HG02678 (cell line): Measurements from ENCODE around the gene SH3BGR.

Experiments used
- ATAC-seq: cut with Tn5 transposase; IDR thresholded peaks from one replicate; pipeline ENCODE4 v1.9.1; 2021; ENCODE audit warnings: mild to moderate bottlenecking, moderate library complexity; ENCODE audit not compliant: unreplicated experiment

Gene SH3BGR

GRCh38 chr21:39511102-39511501 is 59.3 kb downstream of the SH3BGR start:
- no peak for ATAC-seq

GRCh38 chr21:39513735-39514134 is 62.0 kb downstream of the SH3BGR start:
- ATAC-seq: no peak

DNA sequence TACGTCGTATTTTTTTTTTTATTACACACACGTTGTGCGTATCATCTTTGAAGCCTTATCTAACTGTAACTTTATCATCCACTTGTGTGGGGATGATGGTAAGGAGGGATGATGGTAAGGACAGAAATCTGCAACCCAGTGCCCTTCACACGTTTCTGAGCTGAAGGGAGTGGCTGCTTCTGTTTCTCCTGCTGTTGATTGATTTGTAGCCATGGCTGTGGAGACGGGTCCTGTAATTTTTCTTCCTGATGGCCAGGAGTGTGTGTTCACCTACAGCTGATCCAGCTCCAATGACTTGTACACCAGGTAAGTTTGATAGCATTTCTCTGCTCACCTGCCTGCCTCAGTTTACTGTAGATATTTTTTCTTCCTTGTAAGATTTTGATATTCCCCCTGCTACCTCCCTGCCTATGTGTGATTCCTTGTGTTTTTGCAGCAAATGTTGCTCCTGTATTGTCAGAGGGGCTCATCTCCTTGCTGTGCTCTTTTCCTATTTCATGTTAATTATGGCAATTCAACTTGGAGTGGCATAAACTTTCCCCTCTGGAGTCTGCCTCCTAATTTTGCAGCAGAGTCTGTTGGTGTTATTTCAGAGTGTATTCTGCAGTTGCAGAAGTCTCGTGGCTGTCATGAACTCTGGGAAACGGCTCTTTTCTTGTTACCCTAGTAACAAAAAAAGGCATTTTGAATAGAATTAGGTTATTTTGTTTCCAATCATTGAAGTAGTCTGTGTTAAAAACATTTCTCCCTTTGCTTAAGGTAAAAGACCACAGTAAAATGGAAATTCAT is 64.1 kb downstream of the SH3BGR start:
- no peak for ATAC-seq

- ATAC-seq: peak; percentile 74
Measured at GRCh38 chr21:39518055-39518846, 66.5 kb downstream of the SH3BGR start.

DNA sequence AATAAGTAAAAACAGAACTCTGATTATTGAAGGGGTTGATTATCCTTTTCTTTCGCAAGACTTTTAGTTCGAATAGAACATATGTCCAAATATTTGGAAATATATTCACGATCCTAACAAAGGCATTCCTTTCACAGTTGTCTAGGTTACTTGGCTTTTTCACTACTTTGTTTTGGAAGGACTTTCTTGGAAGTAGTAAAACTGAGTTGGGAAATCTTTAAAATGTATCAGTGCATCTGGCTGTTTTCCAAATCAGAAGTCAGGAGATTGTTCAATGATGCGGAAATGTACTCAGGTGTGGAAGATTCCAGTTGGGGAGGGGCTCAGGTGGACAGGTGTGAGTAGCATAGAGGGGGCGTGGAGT is 67.1 kb downstream of the SH3BGR start:
- ATAC-seq: no peak

DNA sequence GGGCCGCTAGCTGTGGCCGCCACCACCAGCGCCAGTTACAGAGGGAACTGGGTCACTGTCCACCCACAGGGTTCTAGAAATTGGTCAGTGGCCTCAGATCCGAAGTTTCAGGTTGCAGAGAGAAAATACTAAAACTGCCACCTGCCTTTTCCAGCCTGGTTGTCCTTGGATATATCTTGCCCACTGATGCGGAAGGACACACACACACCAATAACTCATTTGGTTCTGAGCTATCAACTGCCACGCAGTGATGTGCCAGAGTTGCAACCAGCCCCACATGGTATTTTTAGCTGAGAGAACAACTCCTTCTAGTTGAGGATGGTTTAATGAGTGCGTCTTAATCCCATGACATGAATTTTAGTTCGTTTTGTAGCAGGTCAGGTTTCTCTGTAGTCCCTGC is 68.1 kb downstream of the SH3BGR start:
- no peak for ATAC-seq

DNA sequence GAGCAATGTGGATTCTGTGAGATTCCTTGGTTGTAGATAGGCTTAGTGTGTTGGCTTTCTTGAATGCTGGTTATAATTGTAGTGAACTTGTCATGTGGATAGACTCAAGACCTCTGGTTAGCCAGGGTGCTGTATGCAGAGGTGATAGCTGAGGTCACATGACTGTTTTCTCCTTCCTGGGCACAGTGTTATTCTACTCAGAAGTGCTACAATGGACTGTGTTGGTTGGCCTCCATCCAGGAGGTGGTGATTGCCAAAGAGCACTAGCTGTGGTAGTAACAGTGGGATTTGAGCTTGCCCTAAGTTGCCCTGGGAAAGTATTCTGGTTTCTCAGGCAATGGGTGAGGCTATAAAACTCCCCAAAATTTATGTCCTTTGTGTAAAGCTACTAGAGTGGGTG is 71.6 kb downstream of the SH3BGR start:
- ATAC-seq: no peak

DNA sequence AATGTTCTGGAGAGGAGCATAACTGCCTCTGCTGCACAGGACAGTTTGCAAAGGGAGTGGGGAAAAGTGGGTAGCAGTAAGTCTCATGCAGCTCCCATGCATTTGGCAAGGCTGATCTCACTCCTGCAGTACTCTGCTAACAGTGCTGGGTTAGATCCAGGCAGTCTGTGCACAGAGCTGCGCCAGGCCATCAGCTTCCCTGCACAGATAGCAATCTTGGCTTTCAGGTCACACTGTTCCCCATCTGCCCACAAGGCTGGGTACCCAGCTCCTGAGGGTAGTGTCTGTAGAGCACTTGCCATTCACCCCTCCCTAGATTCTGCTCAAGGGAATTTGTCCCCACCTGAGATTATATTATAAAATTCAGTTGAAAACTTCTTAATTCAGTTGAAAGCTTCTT is 72.1 kb downstream of the SH3BGR start:
- ATAC-seq: no peak

- ATAC-seq: no peak
Measured at GRCh38 chr21:39525129-39525528, 73.4 kb downstream of the SH3BGR start.

DNA sequence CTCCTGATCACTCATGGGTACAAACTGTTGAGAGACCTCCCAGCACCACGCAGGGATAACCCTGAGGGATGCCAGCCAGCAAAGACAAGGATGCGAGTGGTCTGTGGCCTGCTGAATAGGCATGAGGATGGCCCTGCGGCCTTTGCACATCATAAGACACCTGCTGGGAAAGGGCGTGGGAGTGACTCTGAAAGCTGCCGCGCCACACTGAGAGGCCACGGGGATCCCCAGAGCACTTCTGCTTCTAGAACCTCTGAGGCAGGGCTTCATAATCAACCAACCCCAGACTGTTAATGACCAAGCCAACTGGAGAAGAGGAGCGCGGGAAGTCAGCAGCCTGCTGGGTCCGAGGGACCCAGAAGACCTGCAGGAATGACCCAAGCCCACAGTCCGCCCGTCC is 73.8 kb downstream of the SH3BGR start:
- no peak for ATAC-seq

- ATAC-seq: no peak
Measured at GRCh38 chr21:39527067-39527595, 75.4 kb downstream of the SH3BGR start.

- no peak for ATAC-seq
Measured at GRCh38 chr21:39527664-39528381, 76.1 kb downstream of the SH3BGR start.

DNA sequence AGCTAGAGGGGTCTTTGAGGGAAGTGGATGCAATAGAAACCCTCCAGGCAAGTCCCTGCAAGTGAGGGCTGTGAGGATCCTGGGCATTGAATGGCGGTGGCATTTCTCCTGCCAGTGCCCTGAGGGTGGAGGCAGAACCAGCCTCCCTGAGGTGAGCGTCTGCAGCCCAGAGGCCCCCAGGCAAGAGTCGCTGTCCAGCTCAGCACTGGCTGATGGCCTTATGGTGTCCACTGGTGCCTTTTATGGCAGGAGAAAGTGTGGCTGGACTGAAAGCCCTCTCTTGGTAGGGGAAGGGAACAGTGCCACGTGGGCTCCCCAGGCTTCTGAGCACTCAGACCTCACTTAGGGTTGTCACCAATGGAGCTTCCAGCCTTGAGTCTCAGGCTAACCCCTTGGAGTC is 77.3 kb downstream of the SH3BGR start:
- no peak for ATAC-seq

- ATAC-seq: no peak
Measured at GRCh38 chr21:39531064-39531463, 79.3 kb downstream of the SH3BGR start.

GRCh38 chr21:39531840-39532239 is 80.1 kb downstream of the SH3BGR start:
- no peak for ATAC-seq

DNA sequence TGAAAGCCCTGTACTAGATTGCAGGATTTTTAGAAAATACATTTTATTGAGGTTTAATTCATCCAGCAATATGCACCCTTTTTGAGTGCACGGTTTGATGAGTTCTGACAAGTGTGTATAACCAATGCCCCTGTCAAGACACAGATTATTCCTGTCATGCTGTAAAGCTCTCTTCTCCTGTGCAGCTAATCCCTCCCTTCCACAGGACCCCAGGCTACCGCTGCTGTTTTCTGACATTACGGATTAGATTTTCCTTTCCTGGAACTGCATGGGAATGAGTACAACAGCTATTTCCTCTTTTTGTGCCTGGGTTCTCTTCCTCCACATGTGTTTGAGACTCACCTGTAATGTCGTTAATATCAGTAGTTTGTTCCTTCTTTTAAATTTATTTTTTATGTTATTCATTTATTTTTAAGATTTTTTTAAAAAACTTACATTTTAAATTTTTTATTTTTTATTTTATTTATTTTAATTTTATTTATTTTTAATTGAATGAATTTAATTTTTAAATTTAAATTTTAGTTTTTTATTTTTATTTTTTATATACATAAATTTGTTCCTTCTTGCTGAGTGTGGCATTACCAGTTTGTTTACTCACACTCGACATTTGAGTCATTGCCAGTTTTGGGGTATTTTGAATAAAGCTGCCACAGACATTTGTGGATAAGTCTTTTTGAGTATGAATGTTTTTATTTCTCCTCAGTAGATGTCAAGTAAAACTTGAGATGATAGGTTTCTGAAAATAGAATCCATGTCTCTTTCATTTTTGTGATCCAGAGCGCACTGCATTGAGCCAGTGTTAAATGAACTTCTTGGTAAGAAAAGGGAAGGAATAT is 82.0 kb downstream of the SH3BGR start:
- ATAC-seq: no peak

DNA sequence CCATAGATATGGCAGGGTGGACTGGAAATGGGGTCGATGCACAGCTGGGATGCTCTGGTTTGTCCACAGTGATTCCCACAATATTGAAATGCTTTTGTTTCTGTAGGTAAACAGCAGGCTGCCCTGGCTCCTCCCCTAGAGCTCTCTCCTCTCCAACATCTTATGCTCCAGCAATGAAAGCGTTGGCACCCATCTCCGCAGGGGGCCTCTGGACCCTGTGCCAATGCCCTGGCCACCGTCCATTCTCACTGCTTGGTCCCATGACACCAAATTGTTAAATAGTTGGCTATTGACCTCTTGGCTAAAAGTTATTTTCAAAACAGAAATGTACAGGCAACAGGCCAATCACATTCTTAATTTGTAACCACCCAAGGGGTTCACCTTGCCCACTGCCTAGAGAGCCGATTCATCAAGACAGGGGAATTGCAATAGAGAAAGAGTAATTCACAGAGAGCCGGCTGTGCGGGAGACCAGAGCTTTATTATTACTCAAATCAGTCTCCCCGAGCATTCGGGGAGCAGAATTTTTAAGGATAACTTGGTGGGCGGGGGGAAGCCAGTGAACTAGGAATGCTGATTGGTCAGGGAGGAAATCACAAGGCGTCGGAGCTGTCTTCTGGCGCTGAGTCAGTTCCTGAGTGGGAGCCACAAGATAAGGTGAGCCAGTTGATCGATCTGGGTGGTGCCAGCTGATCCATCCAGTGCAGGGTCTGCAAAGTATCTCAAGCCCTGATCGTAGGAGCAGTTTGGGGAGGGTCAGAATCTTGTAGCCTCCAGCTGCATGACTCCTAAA is 84.1 kb downstream of the SH3BGR start:
- ATAC-seq: no peak

- no peak for ATAC-seq
Measured at GRCh38 chr21:39536835-39537234, 85.1 kb downstream of the SH3BGR start.

GRCh38 chr21:39537571-39537970 is 85.8 kb downstream of the SH3BGR start:
- no peak for ATAC-seq
